Measurements from ENCODE around the gene SUGT1. TPM values are rescaled to one million over a fixed set of nuclear protein-coding genes. Genes with fewer than 3 reads are reported as not detected.
"Not testable (repeated sequence)": the region's sequence is repeated elsewhere in the genome, so short reads cannot be mapped to it uniquely, and the experiment has no call there.

The SUGT1 gene
- total RNA-seq, 1 donor from 2014 or later = 48.4 TPM

DNA sequence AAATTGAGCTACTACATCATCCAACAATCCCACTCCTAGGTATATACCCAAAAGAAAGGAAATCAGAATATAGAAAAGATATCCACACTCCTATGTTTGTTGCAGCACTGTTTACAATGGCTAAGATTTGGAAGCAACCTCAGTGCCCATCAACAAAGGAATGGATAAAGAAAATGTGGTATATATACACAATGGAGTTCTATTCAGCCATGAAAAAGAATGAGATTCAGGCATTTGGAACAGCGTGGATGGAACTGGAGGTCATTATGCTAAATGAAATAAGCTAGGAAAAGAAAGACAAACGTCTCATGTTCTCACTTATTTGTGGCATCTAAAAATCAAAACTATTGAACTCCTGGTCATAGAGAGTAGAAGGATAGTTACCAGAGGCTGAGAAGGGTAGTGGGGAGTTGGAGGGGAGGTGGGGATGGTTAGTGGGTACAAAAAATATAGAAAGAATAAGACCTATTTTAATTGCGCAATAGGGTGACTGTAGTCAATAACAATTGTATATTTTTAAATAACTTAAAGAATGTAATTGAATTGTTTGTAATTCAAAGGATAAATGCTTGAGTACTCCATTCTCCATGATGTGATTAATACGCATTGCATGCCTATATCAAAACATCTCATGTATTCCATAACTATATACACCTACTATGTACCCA is 37.4 kb upstream of the SUGT1 start:
- no peak overlapping the region for H3K4me3 Mint-ChIP-seq (ENCODE audit: unreplicated experiment)

GRCh38 chr13:52615812-52616211 is 36.8 kb upstream of the SUGT1 start:
- Mint-ChIP-seq H3K4me1 (ENCODE audit: unreplicated experiment) (peaks cover 13% of the 10 kb centered on the region), H3K27me3 (ENCODE audit: unreplicated experiment) (no peaks in the 10 kb centered on the region), H3K4me3 (ENCODE audit: unreplicated experiment) (peak overlapping the region; percentile 99), H3K36me3 (ENCODE audit: unreplicated experiment) (no peaks in the 10 kb centered on the region), H3K9me3 (ENCODE audit: unreplicated experiment) (peaks cover 7% of the 10 kb centered on the region), H3K27ac (ENCODE audit: unreplicated experiment) (no peak overlapping the region)
- TF ChIP-seq CTCF (IDR thresholded peaks at IDR 0.05) = no peak
- no peak for DNase-seq (ENCODE audit: extremely low spot score, unreplicated experiment)

More for the DNA sequence above, 37.4 kb upstream of the SUGT1 start:
- no peaks in the 10 kb centered on the region for H3K36me3 Mint-ChIP-seq (ENCODE audit: unreplicated experiment)
- peaks cover 7% of the 10 kb centered on the region for H3K9me3 Mint-ChIP-seq (ENCODE audit: unreplicated experiment)
- no peak overlapping the region for H3K27ac Mint-ChIP-seq (ENCODE audit: unreplicated experiment)
- DNase-seq (ENCODE audit: extremely low spot score, unreplicated experiment) = no peak
- H3K27me3 Mint-ChIP-seq (ENCODE audit: unreplicated experiment) = no peaks in the 10 kb centered on the region
- TF ChIP-seq CTCF (IDR thresholded peaks at IDR 0.05) = no peak
- H3K4me1 Mint-ChIP-seq (ENCODE audit: unreplicated experiment) = peaks cover 13% of the 10 kb centered on the region

- peak overlapping the region; percentile 99 for H3K4me3 Mint-ChIP-seq (ENCODE audit: unreplicated experiment)
- DNase-seq (ENCODE audit: extremely low spot score, unreplicated experiment) = peak; percentile 92
- peaks cover 7% of the 10 kb centered on the region for H3K9me3 Mint-ChIP-seq (ENCODE audit: unreplicated experiment)
- no peaks in the 10 kb centered on the region for H3K27me3 Mint-ChIP-seq (ENCODE audit: unreplicated experiment)
- peaks cover 4% of the 10 kb centered on the region for H3K36me3 Mint-ChIP-seq (ENCODE audit: unreplicated experiment)
- peaks cover 13% of the 10 kb centered on the region for H3K4me1 Mint-ChIP-seq (ENCODE audit: unreplicated experiment)
- peak overlapping the region; percentile 95 for H3K27ac Mint-ChIP-seq (ENCODE audit: unreplicated experiment)
- no peak for TF ChIP-seq CTCF (IDR thresholded peaks at IDR 0.05)
Observed at GRCh38 chr13:52617070-52618060, 35.3 kb upstream of the SUGT1 start.

GRCh38 chr13:52631083-52631690 is 21.4 kb upstream of the SUGT1 start:
- peaks cover 16% of the 10 kb centered on the region for H3K36me3 Mint-ChIP-seq (ENCODE audit: unreplicated experiment)
- H3K9me3 Mint-ChIP-seq (ENCODE audit: unreplicated experiment); H3K27ac Mint-ChIP-seq (ENCODE audit: unreplicated experiment); H3K4me3 Mint-ChIP-seq (ENCODE audit: unreplicated experiment); H3K27me3 Mint-ChIP-seq (ENCODE audit: unreplicated experiment); DNase-seq (ENCODE audit: extremely low spot score, unreplicated experiment); H3K4me1 Mint-ChIP-seq (ENCODE audit: unreplicated experiment): not testable (repeated sequence)

DNA sequence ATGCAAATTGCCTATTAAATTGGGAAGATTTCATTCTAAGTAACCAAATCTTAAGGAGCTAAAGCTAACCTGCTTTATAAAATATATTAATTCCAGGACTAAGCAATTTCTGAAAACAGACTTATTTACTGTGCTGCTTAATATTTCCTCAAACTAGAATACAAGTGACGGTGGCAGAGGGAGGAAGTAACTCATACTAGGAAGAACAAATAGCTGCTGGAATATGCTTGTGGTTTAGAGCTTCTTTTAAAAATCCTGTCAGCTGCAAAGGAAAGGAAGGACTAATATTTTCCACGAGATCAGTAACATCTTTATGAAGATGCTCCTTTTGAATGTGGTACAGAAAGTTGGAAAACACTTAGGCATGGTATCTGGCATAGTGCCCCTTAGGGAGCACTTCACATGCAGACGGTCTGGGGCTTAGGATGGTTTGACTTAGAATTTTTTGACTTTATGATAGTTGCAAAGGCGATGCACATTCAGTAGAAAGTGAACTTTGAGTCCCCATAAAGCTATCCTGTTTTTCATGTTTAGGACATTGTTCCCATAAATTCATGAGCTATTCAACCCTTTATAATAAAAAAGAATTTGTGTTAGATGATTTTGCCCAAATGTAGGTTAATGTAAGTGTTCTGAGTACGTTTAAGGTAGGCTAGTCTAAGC is 13.8 kb upstream of the SUGT1 start:
- no peak overlapping the region for H3K27ac Mint-ChIP-seq (ENCODE audit: unreplicated experiment)
- H3K27me3 Mint-ChIP-seq (ENCODE audit: unreplicated experiment) = no peaks in the 10 kb centered on the region
- no peak overlapping the region for H3K4me3 Mint-ChIP-seq (ENCODE audit: unreplicated experiment)
- peaks cover 26% of the 10 kb centered on the region for H3K36me3 Mint-ChIP-seq (ENCODE audit: unreplicated experiment)
- no peak for TF ChIP-seq CTCF (IDR thresholded peaks at IDR 0.05)
- no peaks in the 10 kb centered on the region for H3K4me1 Mint-ChIP-seq (ENCODE audit: unreplicated experiment)
- DNase-seq (ENCODE audit: extremely low spot score, unreplicated experiment) = no peak
- H3K9me3 Mint-ChIP-seq (ENCODE audit: unreplicated experiment) = no peaks in the 10 kb centered on the region

All from osteocyte (in vitro differentiated cells).